Skeletal muscle tissue (tissue), 4 donors: ENCODE data around the gene DESI1. TPM values are rescaled to one million over a fixed set of nuclear protein-coding genes. Genes with fewer than 3 reads are reported as not detected.

ENCODE experiments used
- H3K27ac ChIP-seq: one replicate; pipeline ENCODE4 v1.7.0; 2013; ENCODE audit warnings: mild to moderate bottlenecking, low read depth, low read length, inconsistent platforms
- H3K27me3 ChIP-seq, 3 donors: one replicate each; pipeline ENCODE4 v1.7.0; 2013; ENCODE audit warnings: low read length in 3 of 3; ENCODE audit not compliant: control insufficient read depth in 3 of 3, insufficient read depth in 3 of 3
- H3K36me3 ChIP-seq, 3 donors: one replicate each; pipeline ENCODE4 v1.7.0; 2013; ENCODE audit warnings: low read length in 3 of 3; ENCODE audit not compliant: control insufficient read depth in 3 of 3, insufficient read depth in 3 of 3
- H3K4me1 ChIP-seq, 3 donors: one replicate each; pipeline ENCODE4 v1.7.0; 2013; ENCODE audit warnings: low read length in 3 of 3, mild to moderate bottlenecking in 3 of 3; ENCODE audit not compliant: control insufficient read depth in 3 of 3, insufficient read depth in 3 of 3
- H3K4me3 ChIP-seq, 3 donors: one replicate each; pipeline ENCODE4 v1.7.0; 2013; ENCODE audit warnings: low read length in 3 of 3
- H3K9ac ChIP-seq, 3 donors: one replicate each; pipeline ENCODE4 v1.7.0; 2013; ENCODE audit warnings: low read length in 3 of 3, mild to moderate bottlenecking in 3 of 3, moderate library complexity in 2 of 3, low read depth in 1 of 3
- H3K9me3 ChIP-seq, 3 donors: one replicate each; pipeline ENCODE4 v1.7.0; 2013; ENCODE audit warnings: low read length in 3 of 3; ENCODE audit not compliant: control insufficient read depth in 3 of 3
- total RNA-seq: library from RNA; depleted of rRNA; stranded (reverse); fragments of >200 nt; gene quantifications from one replicate; pipeline ENCODE4 v1.2.3, GENCODE V29; 2014
- donor health status: Osteomylitis.

The DESI1 gene
- total RNA-seq, 1 donor from 2014 or later, result 5.7 TPM

GRCh38 chr22:41613456-41613855 lies 7.4 kb downstream of the DESI1 start:
- Histone ChIP-seq H3K4me1 (no peaks in the 10 kb centered on the region), H3K27ac (no peak overlapping the region), H3K9me3 (no peaks in the 10 kb centered on the region), H3K4me3 (no peak overlapping the region), H3K36me3 (peaks cover 0 to 1% (median under 1%) of the 10 kb centered on the region in 3 donors), H3K27me3 (no peaks in the 10 kb centered on the region), H3K9ac (no peak overlapping the region)

- no peaks in the 10 kb centered on the region for H3K4me1 ChIP-seq
- no peak overlapping the region for H3K4me3 ChIP-seq
- peaks cover 0 to 2% (median 1%) of the 10 kb centered on the region in 3 donors for H3K36me3 ChIP-seq
- no peak overlapping the region for H3K9ac ChIP-seq
- no peak overlapping the region for H3K27ac ChIP-seq
- H3K27me3 ChIP-seq, result no peaks in the 10 kb centered on the region
- no peaks in the 10 kb centered on the region for H3K9me3 ChIP-seq
These were observed 8.1 kb downstream of the DESI1 start for GRCh38 chr22:41612603-41613306.

GRCh38 chr22:41608386-41608785 lies 12.5 kb downstream of the DESI1 start:
- Histone ChIP-seq H3K4me3 (no peak overlapping the region), H3K9me3 (no peaks in the 10 kb centered on the region), H3K4me1 (no peaks in the 10 kb centered on the region), H3K27me3 (no peaks in the 10 kb centered on the region), H3K27ac (no peak overlapping the region), H3K9ac (peak overlapping the region in 1 of 3 donors; percentile 12), H3K36me3 (peaks cover 10 to 29% (median 23%) of the 10 kb centered on the region in 3 donors)

- peaks cover 27 to 50% (median 49%) of the 10 kb centered on the region in 3 donors for H3K36me3 ChIP-seq
- no peak overlapping the region for H3K4me3 ChIP-seq
- H3K9me3 ChIP-seq, result no peaks in the 10 kb centered on the region
- no peaks in the 10 kb centered on the region for H3K27me3 ChIP-seq
- no peak overlapping the region for H3K27ac ChIP-seq
- no peak overlapping the region for H3K9ac ChIP-seq
- no peaks in the 10 kb centered on the region for H3K4me1 ChIP-seq
These were observed 16.9 kb downstream of the DESI1 start for GRCh38 chr22:41603873-41604332.

GRCh38 chr22:41600976-41601375 lies 19.9 kb downstream of the DESI1 start:
- H3K9me3 ChIP-seq, result no peaks in the 10 kb centered on the region
- no peaks in the 10 kb centered on the region for H3K27me3 ChIP-seq
- H3K27ac ChIP-seq, result no peak overlapping the region
- H3K36me3 ChIP-seq, result peaks cover 24 to 40% (median 39%) of the 10 kb centered on the region in 3 donors
- no peak overlapping the region for H3K4me3 ChIP-seq
- no peaks in the 10 kb centered on the region for H3K4me1 ChIP-seq
- H3K9ac ChIP-seq, result no peak overlapping the region

GRCh38 chr22:41598891-41599635 lies 21.8 kb downstream of the DESI1 start:
- no peaks in the 10 kb centered on the region for H3K27me3 ChIP-seq
- H3K4me3 ChIP-seq, result no peak overlapping the region
- H3K9me3 ChIP-seq, result no peaks in the 10 kb centered on the region
- H3K36me3 ChIP-seq, result peaks cover 17 to 28% (median 26%) of the 10 kb centered on the region in 3 donors
- no peak overlapping the region for H3K9ac ChIP-seq
- H3K27ac ChIP-seq, result no peak overlapping the region
- H3K4me1 ChIP-seq, result no peaks in the 10 kb centered on the region

- no peak overlapping the region for H3K9ac ChIP-seq
- no peak overlapping the region for H3K27ac ChIP-seq
- H3K36me3 ChIP-seq, result peaks cover 14 to 24% (median 20%) of the 10 kb centered on the region in 3 donors
- H3K4me1 ChIP-seq, result no peaks in the 10 kb centered on the region
- H3K9me3 ChIP-seq, result no peaks in the 10 kb centered on the region
- H3K4me3 ChIP-seq, result no peak overlapping the region
- H3K27me3 ChIP-seq, result no peaks in the 10 kb centered on the region
These were observed 22.8 kb downstream of the DESI1 start for GRCh38 chr22:41598081-41598480.

- no peaks in the 10 kb centered on the region for H3K27me3 ChIP-seq
- H3K4me3 ChIP-seq, result no peak overlapping the region
- no peaks in the 10 kb centered on the region for H3K9me3 ChIP-seq
- no peak overlapping the region for H3K27ac ChIP-seq
- no peak overlapping the region for H3K9ac ChIP-seq
- H3K36me3 ChIP-seq, result peaks cover 9 to 19% (median 16%) of the 10 kb centered on the region in 3 donors
- H3K4me1 ChIP-seq, result no peaks in the 10 kb centered on the region
These were observed 23.2 kb downstream of the DESI1 start for GRCh38 chr22:41597635-41597953.

GRCh38 chr22:41596776-41597634 lies 23.8 kb downstream of the DESI1 start:
- Histone ChIP-seq H3K4me3 (no peak overlapping the region), H3K9me3 (no peaks in the 10 kb centered on the region), H3K27me3 (no peaks in the 10 kb centered on the region), H3K36me3 (peaks cover 6 to 14% (median 10%) of the 10 kb centered on the region in 3 donors), H3K4me1 (no peaks in the 10 kb centered on the region), H3K9ac (no peak overlapping the region), H3K27ac (no peak overlapping the region)
